ENCODE measurements around the gene NHS.

NHS gene

GRCh38 chrX:17595456-17596035, 220.5 kb downstream of the NHS start:
- in situ Hi-C loops (cut with HindIII; ENCODE audit: low pct_ligation_motif_present, low sequenced_read_pairs) = no loop called here
- H3K36me3 ChIP-seq (replicated peaks) = no peaks in the 10 kb centered on the region
- H3K4me3 ChIP-seq (ENCODE audit: low read depth, low read length) = no peak overlapping the region
- no peak for DNase-seq
- H3K27me3 ChIP-seq (replicated peaks) = no peaks in the 10 kb centered on the region
- H3K27ac ChIP-seq = no peak overlapping the region
- TF ChIP-seq CTCF (IDR thresholded peaks at IDR 0.05; ENCODE audit: low read depth, low read length, missing control alignments) = no peak

- in situ Hi-C loops (cut with HindIII; ENCODE audit: low pct_ligation_motif_present, low sequenced_read_pairs) = no loop called here
- Histone ChIP-seq H3K36me3 (replicated peaks) (no peaks in the 10 kb centered on the region), H3K27ac (no peak overlapping the region), H3K27me3 (replicated peaks) (no peaks in the 10 kb centered on the region), H3K4me3 (ENCODE audit: low read depth, low read length) (no peak overlapping the region)
- TF ChIP-seq CTCF (IDR thresholded peaks at IDR 0.05; ENCODE audit: low read depth, low read length, missing control alignments) = no peak
- DNase-seq = no peak
Observed at GRCh38 chrX:17596061-17596460, 221.1 kb downstream of the NHS start.

GRCh38 chrX:17596546-17597205, 221.7 kb downstream of the NHS start:
- Histone ChIP-seq H3K27ac (peak overlapping the region; percentile 40), H3K4me3 (ENCODE audit: low read depth, low read length) (no peak overlapping the region), H3K27me3 (replicated peaks) (no peaks in the 10 kb centered on the region), H3K36me3 (replicated peaks) (no peaks in the 10 kb centered on the region)
- DNase-seq = no peak
- TF ChIP-seq CTCF (IDR thresholded peaks at IDR 0.05; ENCODE audit: low read depth, low read length, missing control alignments) = no peak
- in situ Hi-C loops (cut with HindIII; ENCODE audit: low pct_ligation_motif_present, low sequenced_read_pairs) = no loop called here

GRCh38 chrX:17597327-17597726, 222.3 kb downstream of the NHS start:
- TF ChIP-seq CTCF (IDR thresholded peaks at IDR 0.05; ENCODE audit: low read depth, low read length, missing control alignments) = no peak
- Histone ChIP-seq H3K27me3 (replicated peaks) (no peaks in the 10 kb centered on the region), H3K4me3 (ENCODE audit: low read depth, low read length) (no peak overlapping the region), H3K27ac (no peak overlapping the region), H3K36me3 (replicated peaks) (no peaks in the 10 kb centered on the region)
- no peak for DNase-seq
- in situ Hi-C loops (cut with HindIII; ENCODE audit: low pct_ligation_motif_present, low sequenced_read_pairs) = no loop called here

GRCh38 chrX:17597836-17598439, 222.9 kb downstream of the NHS start:
- Histone ChIP-seq H3K27ac (no peak overlapping the region), H3K4me3 (ENCODE audit: low read depth, low read length) (no peak overlapping the region), H3K36me3 (replicated peaks) (no peaks in the 10 kb centered on the region), H3K27me3 (replicated peaks) (no peaks in the 10 kb centered on the region)
- in situ Hi-C loops (cut with HindIII; ENCODE audit: low pct_ligation_motif_present, low sequenced_read_pairs) = no loop called here
- no peak for TF ChIP-seq CTCF (IDR thresholded peaks at IDR 0.05; ENCODE audit: low read depth, low read length, missing control alignments)
- peak; percentile 37 for DNase-seq

Measured in brain microvascular endothelial cell (primary cell).